Activated CD4-positive, alpha-beta T cell treated with anti-CD3 and anti-CD28 coated beads, Interleukin-2, amount 50 U/mL, for 48 hours (primary cell): ENCODE data around the gene GNRHR.

ENCODE experiments used
- DNase-seq, 2 experiments: peaks; one replicate each; pipeline ENCODE4 v3.0.0-alpha.2; 2020

Gene GNRHR

DNA sequence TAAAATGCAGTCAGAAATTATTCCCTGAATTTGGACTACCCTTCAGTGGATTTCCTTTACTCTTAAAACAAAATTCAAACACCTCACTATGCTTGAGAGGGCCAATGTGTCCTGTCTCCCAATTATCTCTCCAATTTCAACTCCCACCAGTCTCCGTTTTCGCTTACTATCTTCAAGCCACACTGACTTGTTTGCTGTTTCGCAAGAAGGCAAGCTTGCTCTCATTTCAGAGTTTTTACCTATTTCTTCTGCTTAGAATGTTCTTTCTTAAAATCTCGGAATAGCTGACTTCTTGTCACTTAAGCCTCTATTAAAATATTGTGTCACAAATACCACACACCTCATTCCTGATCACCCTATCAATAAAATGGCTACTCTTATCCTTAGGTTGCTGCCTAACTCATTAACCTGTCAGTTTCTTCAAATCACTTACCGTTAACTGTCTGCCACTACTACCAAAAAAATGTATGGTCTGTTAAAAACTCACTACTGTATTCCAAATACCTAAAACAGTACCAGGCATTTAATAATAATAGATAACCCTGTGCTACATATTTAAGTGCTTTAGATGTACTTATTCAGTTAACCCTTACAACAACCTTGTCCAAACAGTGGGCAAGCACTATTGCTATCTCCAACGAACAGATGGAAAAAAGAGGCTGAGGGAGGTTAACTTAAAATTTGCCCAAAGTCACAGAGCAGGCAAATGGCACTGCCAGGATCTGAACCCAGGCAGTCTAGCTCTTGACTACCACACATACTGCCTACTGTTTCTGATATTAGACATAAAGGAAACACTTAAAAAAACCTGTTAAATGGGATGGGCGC lies 56.1 kb downstream of the GNRHR start:
- DNase-seq = no peak

DNA sequence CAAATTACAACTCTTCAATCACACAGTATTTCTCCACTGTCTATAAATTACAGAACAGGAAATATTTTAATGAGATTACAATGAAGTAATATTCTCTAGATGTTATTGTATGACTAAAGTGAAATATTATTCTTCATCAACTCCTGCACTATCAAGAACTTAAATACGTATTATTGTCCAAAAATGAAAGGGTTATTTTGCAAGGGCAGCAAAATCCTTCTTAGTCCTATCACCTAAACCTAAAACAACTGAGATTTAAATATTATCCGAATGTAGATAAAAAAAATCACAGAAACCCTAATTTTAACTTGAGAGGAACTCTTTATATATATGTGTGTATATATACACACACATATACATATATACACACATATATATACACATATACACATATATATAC lies 58.1 kb downstream of the GNRHR start:
- DNase-seq = no peak

DNA sequence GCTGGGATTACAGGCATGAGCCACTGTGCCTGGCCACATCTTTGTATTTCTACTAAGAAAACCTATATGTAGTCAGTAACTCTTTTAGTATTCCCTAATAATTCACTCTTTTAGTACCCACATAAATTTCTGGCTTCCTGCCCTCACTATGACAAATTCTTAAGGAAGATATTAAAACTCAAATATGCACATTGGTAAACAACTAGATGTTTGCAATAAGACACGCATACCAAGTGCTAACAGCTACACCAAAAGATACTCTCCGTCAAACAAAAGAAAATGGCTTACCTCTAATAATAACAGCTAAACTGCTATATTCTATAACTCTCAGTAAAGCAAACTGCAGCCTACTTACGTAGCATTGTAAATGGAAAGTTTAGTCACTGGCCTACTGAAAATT lies 59.5 kb downstream of the GNRHR start:
- no peak for DNase-seq

DNA sequence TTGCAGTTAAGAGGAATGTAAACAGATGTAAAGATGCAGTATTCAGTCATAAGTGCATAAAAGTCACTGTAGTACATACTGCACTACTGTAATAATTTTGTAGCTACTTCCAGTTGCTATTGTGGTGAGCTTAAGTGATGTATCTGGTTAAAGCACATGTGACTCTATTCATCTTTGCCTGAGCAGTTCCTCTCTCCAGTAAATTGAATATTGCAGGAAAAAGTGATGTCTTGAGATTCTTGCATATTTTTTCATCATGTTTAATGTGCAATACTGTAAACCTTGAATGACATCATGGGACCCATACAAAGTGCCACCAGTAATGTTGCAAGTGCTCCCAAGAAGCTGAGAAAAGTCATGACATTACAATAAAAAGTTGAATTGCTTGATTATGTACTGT lies 62.9 kb downstream of the GNRHR start:
- DNase-seq = no peak
